Ectodermal cell (in vitro differentiated cells): ENCODE results near the gene AHRR.

ENCODE experiments used
- H3K27ac ChIP-seq: 2 replicates; pipeline ENCODE4 v1.7.0; 2013; ENCODE audit warnings: mild to moderate bottlenecking, low read depth, low read length; ENCODE audit not compliant: insufficient read depth, poor library complexity, severe bottlenecking
- H3K27me3 ChIP-seq: 2 replicates; pipeline ENCODE4 v1.7.0; 2013; ENCODE audit warnings: mild to moderate bottlenecking, low read length; ENCODE audit not compliant: insufficient read depth, control insufficient read depth, poor library complexity, severe bottlenecking
- H3K36me3 ChIP-seq: one replicate; pipeline ENCODE4 v1.7.0; 2013; ENCODE audit warnings: low read length; ENCODE audit not compliant: control insufficient read depth, insufficient read depth
- H3K4me1 ChIP-seq: one replicate; pipeline ENCODE4 v1.7.0; 2013; ENCODE audit warnings: low read length; ENCODE audit not compliant: control insufficient read depth, insufficient read depth
- H3K4me3 ChIP-seq: 2 replicates; pipeline ENCODE4 v1.7.0; 2013; ENCODE audit warnings: low read depth, low read length, control low read depth; ENCODE audit not compliant: insufficient read depth
- H3K9me3 ChIP-seq: 2 replicates; pipeline ENCODE4 v1.7.0; 2013; ENCODE audit warnings: mild to moderate bottlenecking, low read length, moderate library complexity; ENCODE audit not compliant: control insufficient read depth
- WGBS, 2 experiments: methylation state at CpG; one replicate each; pipeline ENCODE4 v1.1.7; 2013; ENCODE audit warnings: missing lambda C conversion rate in 2 of 2; 5-methylcytosine and 5-hydroxymethylcytosine counted together

AHRR gene

DNA sequence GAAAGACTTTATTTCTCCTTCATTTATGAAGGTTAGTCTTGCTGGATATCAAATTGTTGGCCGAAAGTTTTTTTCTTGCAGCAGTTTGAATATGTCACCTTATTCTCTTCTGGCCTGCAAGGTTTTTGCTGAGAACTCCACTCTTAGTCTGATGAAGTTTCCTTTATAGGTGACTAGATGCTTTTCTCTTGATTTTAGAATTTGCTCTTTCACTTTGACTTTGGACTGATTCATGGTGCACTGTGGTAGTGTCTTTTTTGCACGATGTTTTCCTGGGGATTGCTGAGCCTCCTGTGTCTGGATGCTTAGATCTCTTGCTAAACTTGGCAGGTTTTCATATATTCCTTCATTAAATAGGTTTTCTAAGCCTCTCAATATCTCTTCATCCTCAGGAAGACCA is 12.4 kb downstream of the AHRR start:
- Histone ChIP-seq H3K27ac (no peak overlapping the region), H3K27me3 (no peaks in the 10 kb centered on the region), H3K36me3 (no peaks in the 10 kb centered on the region), H3K4me3 (no peak overlapping the region), H3K9me3 (no peaks in the 10 kb centered on the region), H3K4me1 (no peaks in the 10 kb centered on the region)
- WGBS, 2 experiments, result 84 to 94% methylated on average over 2 of the region's 2 CpGs

DNA sequence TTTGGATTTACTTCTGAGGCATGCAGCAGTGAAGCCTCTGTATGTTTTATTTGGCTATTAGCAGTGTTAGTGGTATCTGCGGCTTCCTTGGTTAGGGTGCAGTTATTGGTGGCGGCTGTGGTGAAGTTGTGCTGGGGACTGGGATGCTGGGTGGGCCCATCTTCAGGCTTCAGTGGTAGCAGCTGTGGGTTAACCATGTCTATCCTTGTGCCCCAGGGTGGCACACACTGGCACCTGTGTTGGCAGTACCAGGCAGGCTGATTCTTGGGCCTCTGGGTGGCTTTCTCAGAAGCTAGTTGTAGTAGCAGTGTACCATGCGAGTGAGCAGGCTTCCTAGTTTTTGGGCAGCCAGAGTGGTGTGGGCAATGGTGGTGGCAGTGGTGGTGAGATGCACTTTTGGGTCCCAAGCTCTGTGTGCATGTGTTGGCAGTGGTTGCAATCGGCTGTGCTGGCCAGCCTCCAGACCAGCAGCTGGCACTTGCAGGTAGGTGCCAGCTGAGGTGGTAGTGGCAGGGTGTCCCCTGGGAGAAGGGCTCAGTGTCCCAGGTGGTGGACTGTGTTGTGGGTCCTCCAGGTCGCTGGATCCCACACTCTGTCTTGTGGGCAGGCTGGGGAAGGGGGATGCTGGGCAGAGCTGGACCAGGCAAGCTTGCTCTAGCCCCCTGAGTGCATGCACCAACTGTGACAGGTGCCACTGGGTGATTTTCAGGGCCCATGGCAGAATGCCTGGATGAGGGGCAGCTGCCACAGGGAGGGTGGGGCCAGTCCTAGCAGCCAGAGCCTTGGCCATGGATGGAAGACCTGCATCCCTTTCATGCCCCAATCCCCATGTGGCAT is 13.6 kb downstream of the AHRR start:
- Histone ChIP-seq H3K9me3 (no peaks in the 10 kb centered on the region), H3K4me3 (no peak overlapping the region), H3K27me3 (no peaks in the 10 kb centered on the region), H3K27ac (no peak overlapping the region), H3K4me1 (no peaks in the 10 kb centered on the region), H3K36me3 (no peaks in the 10 kb centered on the region)
- 87 to 90% methylated on average over 5 of the region's 5 CpGs for WGBS, 2 experiments

DNA sequence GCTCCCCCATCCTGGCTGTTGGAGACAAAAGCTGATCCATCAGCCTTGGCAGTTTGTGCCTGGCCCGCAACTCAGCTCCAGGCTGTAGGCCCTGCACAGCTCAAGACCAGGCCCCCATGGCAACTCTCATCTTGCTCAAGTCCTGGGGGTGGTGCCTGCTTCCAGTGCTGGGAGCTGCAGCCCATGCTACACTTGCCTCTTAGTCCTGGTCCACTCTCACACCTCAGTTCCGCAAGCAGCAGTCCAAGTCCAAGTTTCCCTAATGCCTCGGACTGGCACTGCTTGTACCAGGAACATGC is 14.2 kb downstream of the AHRR start:
- Histone ChIP-seq H3K4me1 (no peaks in the 10 kb centered on the region), H3K36me3 (no peaks in the 10 kb centered on the region), H3K27ac (no peak overlapping the region), H3K4me3 (no peak overlapping the region), H3K27me3 (no peaks in the 10 kb centered on the region), H3K9me3 (no peaks in the 10 kb centered on the region)
- 93 to 95% methylated on average over 3 of the region's 3 CpGs for WGBS, 2 experiments

DNA sequence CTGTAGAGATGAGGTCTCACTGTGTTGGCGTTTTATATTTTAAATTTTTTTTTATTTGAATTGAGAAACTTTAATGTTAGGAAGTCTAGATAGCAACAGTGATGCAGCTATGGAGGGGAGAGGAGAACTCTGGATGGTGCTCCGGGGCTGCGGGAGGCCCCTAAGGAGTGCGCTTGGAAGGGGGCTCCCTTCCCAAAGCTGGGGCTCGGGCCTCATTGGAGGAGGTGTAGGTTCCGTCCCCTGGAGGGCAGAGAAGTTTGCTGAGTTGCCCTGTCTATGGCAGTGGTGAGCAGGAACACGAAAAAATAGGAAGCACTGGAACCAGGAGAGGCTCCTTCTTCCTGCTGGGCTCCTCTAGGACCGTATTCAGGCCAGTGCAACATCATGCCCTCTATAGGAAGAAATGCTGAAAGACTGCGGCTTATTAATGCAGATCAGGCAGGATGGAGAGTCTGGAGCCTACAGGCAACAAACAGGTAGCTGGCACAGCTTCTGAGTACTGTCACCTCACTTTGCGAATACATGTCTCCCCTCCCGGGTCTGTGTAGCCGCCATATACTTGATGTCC is 16.1 kb downstream of the AHRR start:
- 66 to 67% methylated on average over 12 of the region's 12 CpGs for WGBS, 2 experiments
- H3K36me3 ChIP-seq, result no peaks in the 10 kb centered on the region
- peaks cover 13% of the 10 kb centered on the region for H3K27me3 ChIP-seq
- H3K4me3 ChIP-seq, result no peak overlapping the region
- H3K9me3 ChIP-seq, result no peaks in the 10 kb centered on the region
- no peak overlapping the region for H3K27ac ChIP-seq
- H3K4me1 ChIP-seq, result no peaks in the 10 kb centered on the region

DNA sequence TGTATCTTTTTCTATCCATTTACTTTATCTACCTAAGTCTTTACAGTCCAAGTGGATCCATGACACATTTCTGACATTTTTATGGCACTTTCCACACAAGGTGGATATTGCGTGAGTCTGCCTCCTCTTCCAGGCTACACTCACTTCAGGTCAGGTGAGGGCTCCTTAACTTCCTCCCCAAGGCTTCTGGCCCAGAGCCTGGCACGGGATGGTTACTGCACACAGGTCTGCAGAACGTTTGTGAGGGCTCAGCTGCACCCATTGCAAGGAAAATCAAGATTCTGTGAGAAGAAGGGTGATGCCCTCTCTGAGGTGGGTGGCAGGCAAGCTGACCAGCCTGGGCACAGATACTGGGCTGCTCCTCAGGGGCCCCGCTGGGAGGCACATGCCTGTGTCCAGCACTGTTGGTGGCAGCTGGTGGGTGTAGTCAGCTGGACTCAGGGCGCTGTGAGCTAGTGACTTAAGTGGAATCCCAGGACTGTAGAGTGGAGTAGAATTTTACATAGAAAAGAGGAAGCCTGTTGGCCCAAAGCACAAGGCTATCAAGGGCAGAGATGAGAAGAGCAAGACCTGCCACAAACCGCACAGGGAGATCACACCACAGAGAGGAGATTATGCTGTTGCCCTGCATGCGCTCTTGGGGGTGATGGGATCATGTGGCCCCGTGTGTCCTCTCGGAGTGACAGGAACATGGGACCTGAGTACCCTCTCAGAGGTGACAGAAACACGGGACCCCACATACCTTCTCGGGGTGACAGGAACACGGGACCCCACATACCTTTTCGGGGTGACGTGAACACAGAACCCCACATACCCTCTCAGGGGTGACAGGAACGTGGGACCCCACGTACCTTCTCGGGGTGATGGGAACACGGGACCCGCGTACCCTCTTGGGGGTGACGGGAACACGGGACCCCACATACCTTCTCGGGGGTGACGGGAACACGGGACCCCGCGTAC is 21.3 kb downstream of the AHRR start:
- H3K27me3 ChIP-seq, result peaks cover 31% of the 10 kb centered on the region
- H3K4me3 ChIP-seq, result no peak overlapping the region
- no peaks in the 10 kb centered on the region for H3K9me3 ChIP-seq
- H3K4me1 ChIP-seq, result no peaks in the 10 kb centered on the region
- H3K36me3 ChIP-seq, result no peaks in the 10 kb centered on the region
- 91 to 93% methylated on average over 27 of the region's 27 CpGs for WGBS, 2 experiments
- H3K27ac ChIP-seq, result no peak overlapping the region

DNA sequence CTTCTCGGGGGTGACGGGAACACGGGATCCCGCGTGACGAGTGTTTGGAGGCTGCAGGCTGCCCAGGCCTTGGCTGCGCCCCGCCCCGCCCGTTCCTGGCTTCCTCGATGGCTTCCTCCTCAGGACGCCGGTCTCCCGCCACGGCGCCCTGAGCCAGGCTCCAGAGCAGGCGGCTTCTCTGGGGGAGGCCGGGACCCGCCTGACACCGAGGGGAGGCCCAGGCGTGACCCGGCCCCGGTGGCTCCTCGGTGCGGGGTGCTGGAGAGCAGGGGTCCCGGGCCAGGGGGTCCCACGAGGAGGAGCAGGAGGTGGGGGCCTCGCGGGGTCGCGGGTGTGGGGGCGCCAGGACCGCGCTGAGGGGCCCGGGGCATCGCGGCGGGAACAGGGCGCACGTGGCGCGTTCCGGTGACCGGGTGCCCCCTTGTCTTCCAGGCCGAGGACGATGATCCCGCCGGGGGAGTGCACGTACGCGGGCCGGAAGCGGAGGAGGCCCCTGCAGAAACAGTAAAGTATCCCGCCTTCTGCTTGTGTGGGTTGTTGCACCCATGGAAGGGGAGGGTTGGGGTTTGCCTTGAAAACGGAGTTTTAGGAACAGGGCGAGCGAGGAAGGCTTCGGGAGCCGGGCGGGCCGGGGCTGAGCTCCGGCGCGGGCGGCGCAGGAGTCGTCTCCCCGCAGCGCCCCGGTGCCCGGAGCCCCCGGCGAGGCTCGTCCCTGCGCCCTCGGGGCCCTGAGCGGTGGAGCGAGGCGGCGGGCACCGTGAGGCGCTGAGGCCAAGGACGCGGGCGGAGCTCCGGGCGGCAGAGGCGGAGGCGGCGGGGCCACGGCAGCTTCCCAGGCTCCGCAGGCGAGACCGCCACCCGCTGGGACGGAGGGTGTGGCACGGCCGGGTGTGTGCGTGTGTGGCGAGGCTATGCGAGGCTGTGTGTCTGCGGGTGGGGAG is 22.2 kb downstream of the AHRR start:
- H3K9me3 ChIP-seq, result no peaks in the 10 kb centered on the region
- H3K27me3 ChIP-seq, result peaks cover 31% of the 10 kb centered on the region
- H3K4me1 ChIP-seq, result no peaks in the 10 kb centered on the region
- no peaks in the 10 kb centered on the region for H3K36me3 ChIP-seq
- peak overlapping the region; percentile 14 for H3K4me3 ChIP-seq
- H3K27ac ChIP-seq, result no peak overlapping the region
- WGBS, 2 experiments, result 35% methylated on average over 102 of the region's 102 CpGs

DNA sequence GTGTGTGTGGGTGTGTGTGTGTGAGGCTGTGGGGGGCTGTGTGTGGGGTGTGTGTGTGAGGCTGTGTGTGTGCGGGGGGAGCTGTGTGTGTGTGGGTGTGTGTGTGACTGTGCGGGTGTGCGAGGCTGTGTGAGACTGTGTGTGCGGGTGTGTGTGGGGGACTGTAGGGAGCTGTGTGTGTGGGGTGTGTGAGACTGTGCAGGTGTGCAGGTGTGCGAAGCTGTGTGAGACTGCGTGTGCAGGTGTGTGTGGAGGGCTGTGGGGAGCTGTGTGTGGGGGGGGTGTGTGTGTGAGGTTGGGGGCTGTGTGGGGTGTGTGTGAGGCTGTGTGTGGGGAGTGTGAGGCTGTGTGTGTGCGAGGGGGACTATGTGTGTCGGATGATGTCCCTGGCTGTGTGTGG is 23.2 kb downstream of the AHRR start:
- Histone ChIP-seq H3K9me3 (no peaks in the 10 kb centered on the region), H3K36me3 (no peaks in the 10 kb centered on the region), H3K4me3 (no peak overlapping the region), H3K4me1 (no peaks in the 10 kb centered on the region), H3K27me3 (peaks cover 31% of the 10 kb centered on the region), H3K27ac (no peak overlapping the region)
- 86 to 91% methylated on average over 7 to 8 of the region's 8 CpGs for WGBS, 2 experiments

DNA sequence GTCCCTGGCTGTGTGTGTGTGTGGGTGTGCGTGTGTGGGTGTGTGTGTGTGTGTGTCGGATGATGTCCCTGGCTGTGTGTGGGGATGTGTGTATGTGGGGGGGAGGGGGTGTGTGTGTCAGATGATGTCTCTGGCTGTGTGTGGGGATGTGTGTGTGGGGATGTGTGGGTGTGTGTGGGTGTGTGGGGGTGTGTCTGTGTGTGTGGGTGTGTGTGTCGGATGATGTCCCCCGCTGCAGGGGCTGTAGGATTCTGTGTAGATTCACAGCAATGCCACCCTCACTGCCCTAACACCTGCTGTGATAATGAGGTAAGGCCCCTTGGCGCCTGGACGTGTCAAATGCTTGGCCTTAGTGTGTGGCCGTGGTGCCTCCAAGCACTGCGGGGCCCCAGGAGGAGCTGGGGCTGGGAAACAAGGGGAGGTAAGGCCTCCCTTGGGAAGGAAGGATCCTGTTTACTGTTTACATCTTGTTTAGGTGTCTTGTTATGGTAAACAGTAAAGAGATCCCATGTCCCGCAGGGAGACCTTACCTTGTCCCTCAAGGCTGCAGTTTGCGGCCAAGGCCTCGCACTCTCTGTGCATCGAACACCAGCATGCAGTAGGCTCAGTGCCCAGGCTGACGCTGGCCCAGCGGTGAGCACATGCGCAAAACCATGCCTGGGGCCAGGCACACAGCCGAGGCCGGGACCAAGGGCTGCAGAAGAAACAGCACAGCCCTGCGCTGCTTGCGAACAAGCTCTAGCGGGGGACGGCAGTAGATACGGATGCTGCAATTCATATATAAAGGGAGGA is 24.1 kb downstream of the AHRR start:
- H3K27me3 ChIP-seq, result peaks cover 31% of the 10 kb centered on the region
- WGBS, 2 experiments, result 75% methylated on average over 22 of the region's 22 CpGs
- H3K4me3 ChIP-seq, result no peak overlapping the region
- no peak overlapping the region for H3K27ac ChIP-seq
- no peaks in the 10 kb centered on the region for H3K4me1 ChIP-seq
- H3K36me3 ChIP-seq, result no peaks in the 10 kb centered on the region
- no peaks in the 10 kb centered on the region for H3K9me3 ChIP-seq

DNA sequence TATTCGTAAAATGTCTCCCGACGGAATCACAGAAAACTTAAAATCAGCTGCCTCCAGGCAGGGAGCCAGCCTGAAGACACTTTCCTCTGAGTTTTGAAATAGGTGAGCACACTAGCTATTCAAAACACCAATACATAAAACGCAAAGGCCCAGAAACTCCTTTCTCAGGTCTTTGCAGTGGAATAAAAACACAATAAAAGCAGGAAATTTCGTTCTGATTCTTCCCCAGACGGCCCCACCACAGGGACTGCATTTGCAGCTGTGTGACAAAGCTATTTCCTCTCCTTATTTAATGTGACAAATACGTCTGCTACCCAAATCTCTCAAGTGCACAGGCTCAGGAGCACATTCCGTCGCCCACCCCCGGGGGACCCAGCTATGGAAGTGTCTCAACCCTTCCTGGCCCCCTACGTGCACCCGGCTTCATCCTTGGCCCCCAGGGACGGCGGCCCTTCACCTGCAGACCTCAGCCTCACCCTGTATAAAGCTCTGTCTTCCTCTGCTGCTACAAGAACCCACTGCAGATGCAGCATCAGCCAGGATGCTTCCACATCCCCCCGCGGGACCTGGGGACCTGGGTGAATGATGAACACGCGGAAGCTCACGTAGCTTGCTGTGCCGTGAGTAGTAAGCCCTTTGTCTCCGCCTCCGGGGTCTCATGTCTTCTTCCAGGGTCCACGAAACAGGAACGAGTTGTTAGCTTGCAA is 24.9 kb downstream of the AHRR start:
- Histone ChIP-seq H3K4me3 (no peak overlapping the region), H3K9me3 (no peaks in the 10 kb centered on the region), H3K27ac (no peak overlapping the region), H3K27me3 (peaks cover 29% of the 10 kb centered on the region), H3K36me3 (no peaks in the 10 kb centered on the region), H3K4me1 (no peaks in the 10 kb centered on the region)
- 71 to 72% methylated on average over 24 of the region's 24 CpGs for WGBS, 2 experiments
